Measurements from ENCODE around the gene NME7. TPM values are rescaled to one million over a fixed set of nuclear protein-coding genes. Genes with fewer than 3 reads are reported as not detected.

NME7 gene
- total and polyA plus RNA-seq, 4 donors: 6.2 to 43.7 (median 18.0) TPM

DNA sequence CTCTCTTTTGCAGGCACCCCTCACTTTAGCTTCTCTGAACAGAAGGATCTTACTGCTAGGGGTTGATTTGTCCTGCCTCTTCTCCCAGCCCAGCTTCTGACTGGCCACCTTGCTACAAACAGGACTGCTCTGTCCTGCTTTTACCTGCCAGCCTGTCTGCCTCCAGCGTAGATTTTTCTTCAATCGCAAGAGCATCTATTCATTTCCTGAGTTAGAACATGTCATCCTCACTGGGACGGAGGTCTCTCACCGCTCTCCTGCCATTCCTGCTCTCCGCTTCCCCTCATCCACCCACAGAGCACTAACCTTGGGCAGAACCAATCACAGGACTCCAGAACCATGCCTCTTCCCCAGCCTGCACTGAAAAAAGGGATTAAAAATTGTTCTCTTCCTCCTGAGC is 264.6 kb downstream of the NME7 start:
- WGBS, 2 donors: 67 to 90% methylated on average over 5 of the region's 5 CpGs
- Histone ChIP-seq H3K4me1 (ENCODE audit: control insufficient read depth in 5 of 5, insufficient read depth in 5 of 5, low read length in 5 of 5) (peaks cover 0 to 8% (median 0%) of the 10 kb centered on the region in 5 donors), H3K27ac (ENCODE audit: low read depth in 1 of 2, low read length in 1 of 2) (peak overlapping the region; percentile 47 to 64), H3K9me3 (ENCODE audit: control insufficient read depth in 4 of 4, insufficient read depth in 3 of 4, low read length in 3 of 4) (no peaks in the 10 kb centered on the region), H3K27me3 (ENCODE audit: control insufficient read depth in 3 of 3, insufficient read depth in 3 of 3, low read length in 2 of 3) (no peaks in the 10 kb centered on the region), H3K9ac (ENCODE audit: insufficient read depth in 1 of 2, low read length in 2 of 2) (no peak overlapping the region), H3K36me3 (ENCODE audit: control insufficient read depth in 4 of 4, insufficient read depth in 4 of 4, low read length in 4 of 4) (peaks cover 0 to 4% (median 0%) of the 10 kb centered on the region in 4 donors), H3K4me3 (no peak overlapping the region)
- no peak for ATAC-seq (ENCODE audit: insufficient read depth, low FRiP score)
- no peak for DNase-seq
- no peak for TF ChIP-seq CTCF (IDR thresholded peaks at IDR 0.05; ENCODE audit: control extremely low read depth, extremely low read depth)

DNA sequence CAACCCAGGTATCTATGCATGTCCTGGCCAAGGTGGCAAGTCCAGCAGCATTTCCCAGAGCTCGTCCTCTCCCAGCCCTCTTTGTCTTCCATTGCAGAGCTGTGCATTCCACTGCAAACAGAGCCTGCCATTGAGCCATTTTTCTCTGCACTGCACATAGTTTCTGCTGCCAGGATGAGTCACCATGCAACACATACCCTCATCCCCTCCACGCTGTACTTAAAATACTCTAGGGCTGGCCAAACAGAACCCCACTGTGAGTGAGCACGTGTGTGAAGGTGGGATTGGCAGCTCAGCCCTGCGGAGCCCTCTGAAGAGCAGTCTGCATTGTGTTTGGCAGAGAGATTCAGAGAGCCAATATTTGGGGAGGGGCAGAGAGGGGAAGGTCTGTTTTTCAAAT is 265.0 kb downstream of the NME7 start:
- WGBS, 2 donors: 51 to 73% methylated on average over 4 of the region's 4 CpGs
- Histone ChIP-seq H3K4me1 (ENCODE audit: control insufficient read depth in 5 of 5, insufficient read depth in 5 of 5, low read length in 5 of 5) (peaks cover 0 to 4% (median 0%) of the 10 kb centered on the region in 5 donors), H3K36me3 (ENCODE audit: control insufficient read depth in 4 of 4, insufficient read depth in 4 of 4, low read length in 4 of 4) (peaks cover 0 to 4% (median 0%) of the 10 kb centered on the region in 4 donors), H3K27ac (ENCODE audit: low read depth in 1 of 2, low read length in 1 of 2) (peak overlapping the region; percentile 49 to 64), H3K27me3 (ENCODE audit: control insufficient read depth in 3 of 3, insufficient read depth in 3 of 3, low read length in 2 of 3) (no peaks in the 10 kb centered on the region), H3K9me3 (ENCODE audit: control insufficient read depth in 4 of 4, insufficient read depth in 3 of 4, low read length in 3 of 4) (no peaks in the 10 kb centered on the region), H3K4me3 (no peak overlapping the region), H3K9ac (ENCODE audit: insufficient read depth in 1 of 2, low read length in 2 of 2) (no peak overlapping the region)
- DNase-seq: peak; percentile 55 to 74 (median 66)
- ATAC-seq (ENCODE audit: insufficient read depth, low FRiP score): no peak
- TF ChIP-seq CTCF (IDR thresholded peaks at IDR 0.05; ENCODE audit: control extremely low read depth, extremely low read depth): no peak

- DNase-seq: no peak
- no peak for TF ChIP-seq CTCF (IDR thresholded peaks at IDR 0.05; ENCODE audit: control extremely low read depth, extremely low read depth)
- no peak for ATAC-seq (ENCODE audit: insufficient read depth, low FRiP score)
- no peaks in the 10 kb centered on the region for H3K27me3 ChIP-seq (ENCODE audit: control insufficient read depth in 3 of 3, insufficient read depth in 3 of 3, low read length in 2 of 3)
- H3K27ac ChIP-seq (ENCODE audit: low read depth in 1 of 2, low read length in 1 of 2): no peak overlapping the region
- no peaks in the 10 kb centered on the region for H3K9me3 ChIP-seq (ENCODE audit: control insufficient read depth in 4 of 4, insufficient read depth in 3 of 4, low read length in 3 of 4)
- WGBS, 2 donors: 88 to 97% methylated on average over 3 of the region's 3 CpGs
- H3K4me1 ChIP-seq (ENCODE audit: control insufficient read depth in 5 of 5, insufficient read depth in 5 of 5, low read length in 5 of 5): peaks cover 0 to 4% (median 0%) of the 10 kb centered on the region in 5 donors
- no peaks in the 10 kb centered on the region for H3K36me3 ChIP-seq (ENCODE audit: control insufficient read depth in 4 of 4, insufficient read depth in 4 of 4, low read length in 4 of 4)
- H3K9ac ChIP-seq (ENCODE audit: insufficient read depth in 1 of 2, low read length in 2 of 2): no peak overlapping the region
- H3K4me3 ChIP-seq: no peak overlapping the region
Observed at GRCh38 chr1:169100651-169101088, 266.9 kb downstream of the NME7 start.

- Histone ChIP-seq H3K9ac (ENCODE audit: insufficient read depth in 1 of 2, low read length in 2 of 2) (no peak overlapping the region), H3K4me3 (no peak overlapping the region), H3K4me1 (ENCODE audit: control insufficient read depth in 5 of 5, insufficient read depth in 5 of 5, low read length in 5 of 5) (peaks cover 0 to 4% (median 0%) of the 10 kb centered on the region in 5 donors), H3K27ac (ENCODE audit: low read depth in 1 of 2, low read length in 1 of 2) (no peak overlapping the region), H3K9me3 (ENCODE audit: control insufficient read depth in 4 of 4, insufficient read depth in 3 of 4, low read length in 3 of 4) (no peaks in the 10 kb centered on the region), H3K27me3 (ENCODE audit: control insufficient read depth in 3 of 3, insufficient read depth in 3 of 3, low read length in 2 of 3) (no peaks in the 10 kb centered on the region), H3K36me3 (ENCODE audit: control insufficient read depth in 4 of 4, insufficient read depth in 4 of 4, low read length in 4 of 4) (no peaks in the 10 kb centered on the region)
- TF ChIP-seq CTCF (IDR thresholded peaks at IDR 0.05; ENCODE audit: control extremely low read depth, extremely low read depth): no peak
- no peak for ATAC-seq (ENCODE audit: insufficient read depth, low FRiP score)
- WGBS, 2 donors: 91 to 97% methylated on average over 1 of the region's 1 CpG
- DNase-seq: no peak
Observed at GRCh38 chr1:169100208-169100607, 267.4 kb downstream of the NME7 start.

All from lung (tissue), 12 donors.